ENCODE data around the gene GADD45G.

GADD45G gene

GRCh38 chr9:89632192-89632733, 27.5 kb downstream of the GADD45G start:
- no peak for FAIRE-seq

- no peak for FAIRE-seq
Observed at GRCh38 chr9:89632736-89633135, 27.9 kb downstream of the GADD45G start.

- no peak for FAIRE-seq
Observed at GRCh38 chr9:89633404-89633803, 28.6 kb downstream of the GADD45G start.

GRCh38 chr9:89633920-89634319, 29.1 kb downstream of the GADD45G start:
- FAIRE-seq, result no peak

- FAIRE-seq, result no peak
Observed at GRCh38 chr9:89634995-89635742, 30.4 kb downstream of the GADD45G start.

GRCh38 chr9:89635816-89636215, 31.0 kb downstream of the GADD45G start:
- no peak for FAIRE-seq

- FAIRE-seq, result no peak
Observed at GRCh38 chr9:89637787-89638186, 33.0 kb downstream of the GADD45G start.

- no peak for FAIRE-seq
Observed at GRCh38 chr9:89638359-89638758, 33.5 kb downstream of the GADD45G start.

- FAIRE-seq, result no peak
Observed at GRCh38 chr9:89638893-89639292, 34.1 kb downstream of the GADD45G start.

- FAIRE-seq, result no peak
Observed at GRCh38 chr9:89639367-89639795, 34.6 kb downstream of the GADD45G start.

- no peak for FAIRE-seq
Observed at GRCh38 chr9:89639961-89640360, 35.1 kb downstream of the GADD45G start.

GRCh38 chr9:89640361-89640760, 35.5 kb downstream of the GADD45G start:
- FAIRE-seq, result no peak

- no peak for FAIRE-seq
Observed at GRCh38 chr9:89640801-89641200, 36.0 kb downstream of the GADD45G start.

GRCh38 chr9:89641980-89642379, 37.2 kb downstream of the GADD45G start:
- no peak for FAIRE-seq

GRCh38 chr9:89642789-89643188, 38.0 kb downstream of the GADD45G start:
- FAIRE-seq, result no peak

GRCh38 chr9:89646189-89646939, 41.6 kb downstream of the GADD45G start:
- FAIRE-seq, result no peak

GRCh38 chr9:89647366-89648128, 42.7 kb downstream of the GADD45G start:
- no peak for FAIRE-seq

GRCh38 chr9:89648247-89649000, 43.6 kb downstream of the GADD45G start:
- FAIRE-seq, result no peak

GRCh38 chr9:89649039-89649691, 44.4 kb downstream of the GADD45G start:
- FAIRE-seq, result no peak

- no peak for FAIRE-seq
Observed at GRCh38 chr9:89654025-89654662, 49.3 kb downstream of the GADD45G start.
